ENCODE measurements around the gene MAGI3. TPM values are rescaled to one million over a fixed set of nuclear protein-coding genes. Genes with fewer than 3 reads are reported as not detected.

The MAGI3 gene
- total RNA-seq, 1 donor from 2014 or later: 4.1 TPM

- H3K4me1 Mint-ChIP-seq (ENCODE audit: low read depth): peaks cover 26% of the 10 kb centered on the region
- H3K27ac Mint-ChIP-seq: no peak overlapping the region
- intact Hi-C loops (cut with micrococcal nuclease): no loop called here
- H3K36me3 Mint-ChIP-seq (ENCODE audit: low read depth): no peaks in the 10 kb centered on the region
- H3K4me3 Mint-ChIP-seq (ENCODE audit: low read depth): peak overlapping the region; percentile 88
- peaks cover 3% of the 10 kb centered on the region for H3K9me3 Mint-ChIP-seq
- peaks cover 40% of the 10 kb centered on the region for H3K27me3 Mint-ChIP-seq (ENCODE audit: low read depth)
- no peak for DNase-seq (ENCODE audit: low spot score)
Observed at GRCh38 chr1:113389359-113389952, 859 bp upstream of the MAGI3 start.

GRCh38 chr1:113390871-113391648 is 745 bp downstream of the MAGI3 start:
- no peaks in the 10 kb centered on the region for H3K36me3 Mint-ChIP-seq (ENCODE audit: low read depth)
- DNase-seq (ENCODE audit: low spot score): peak; percentile 50
- H3K9me3 Mint-ChIP-seq: peaks cover 3% of the 10 kb centered on the region
- peak overlapping the region; percentile 78 for H3K4me3 Mint-ChIP-seq (ENCODE audit: low read depth)
- intact Hi-C loops (cut with micrococcal nuclease): loop anchor here (2.0 to 10.0 kb wide), 7 partner anchors 24 to 1194 kb away; partner anchors contain the start of genes BCAS2, CTTNBP2NL and PPM1J
- H3K27ac Mint-ChIP-seq: peak overlapping the region; percentile 28
- peaks cover 26% of the 10 kb centered on the region for H3K4me1 Mint-ChIP-seq (ENCODE audit: low read depth)
- H3K27me3 Mint-ChIP-seq (ENCODE audit: low read depth): peaks cover 45% of the 10 kb centered on the region

- intact Hi-C loops (cut with micrococcal nuclease): loop anchor here (2.0 to 10.0 kb wide), 7 partner anchors 23 to 1193 kb away; partner anchors contain the start of genes BCAS2, CTTNBP2NL and PPM1J
- Mint-ChIP-seq H3K4me3 (ENCODE audit: low read depth) (peak overlapping the region; percentile 78), H3K27ac (no peak overlapping the region), H3K36me3 (ENCODE audit: low read depth) (no peaks in the 10 kb centered on the region), H3K27me3 (ENCODE audit: low read depth) (peaks cover 49% of the 10 kb centered on the region), H3K9me3 (peaks cover 3% of the 10 kb centered on the region), H3K4me1 (ENCODE audit: low read depth) (peaks cover 26% of the 10 kb centered on the region)
- DNase-seq (ENCODE audit: low spot score): no peak
Observed at GRCh38 chr1:113391649-113392271, 1.4 kb downstream of the MAGI3 start.

- no peak for DNase-seq (ENCODE audit: low spot score)
- peaks cover 3% of the 10 kb centered on the region for H3K9me3 Mint-ChIP-seq
- H3K4me3 Mint-ChIP-seq (ENCODE audit: low read depth): no peak overlapping the region
- H3K27me3 Mint-ChIP-seq (ENCODE audit: low read depth): peaks cover 55% of the 10 kb centered on the region
- intact Hi-C loops (cut with micrococcal nuclease): loop anchor here (5.0 to 10.0 kb wide), 6 partner anchors 260 to 1192 kb away; partner anchors contain the start of genes BCAS2, CTTNBP2NL and PPM1J
- H3K36me3 Mint-ChIP-seq (ENCODE audit: low read depth): no peaks in the 10 kb centered on the region
- H3K27ac Mint-ChIP-seq: no peak overlapping the region
- H3K4me1 Mint-ChIP-seq (ENCODE audit: low read depth): peaks cover 26% of the 10 kb centered on the region
Observed at GRCh38 chr1:113392541-113393128, 2.3 kb downstream of the MAGI3 start.

- intact Hi-C loops (cut with micrococcal nuclease): loop anchor here (5.0 to 10.0 kb wide), 6 partner anchors 262 to 1191 kb away; partner anchors contain the start of genes BCAS2, CTTNBP2NL and PPM1J
- peaks cover 18% of the 10 kb centered on the region for H3K4me1 Mint-ChIP-seq (ENCODE audit: low read depth)
Observed at GRCh38 chr1:113394043-113394862, 3.9 kb downstream of the MAGI3 start.

DNA sequence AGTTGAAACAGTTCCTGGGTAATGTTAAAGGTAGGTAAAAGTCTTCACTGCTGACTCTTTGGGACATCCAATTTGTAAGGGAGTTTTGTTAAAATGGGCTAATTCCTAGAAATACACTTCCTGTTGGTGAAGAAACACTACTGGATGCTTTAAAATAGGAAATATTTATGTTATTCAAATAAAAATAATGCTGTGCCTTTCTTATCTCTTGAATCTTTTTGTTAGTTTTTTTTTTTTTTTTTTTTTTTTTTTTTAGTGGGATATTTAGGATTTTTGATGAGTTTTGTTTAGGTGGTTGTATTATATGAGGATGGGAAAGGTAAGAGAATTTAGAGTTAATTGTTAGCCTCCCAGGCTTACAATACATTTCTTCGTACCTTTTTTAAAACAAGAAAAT is 4.5 kb downstream of the MAGI3 start:
- Mint-ChIP-seq H3K4me3 (ENCODE audit: low read depth) (no peak overlapping the region), H3K27ac (no peak overlapping the region), H3K9me3 (no peaks in the 10 kb centered on the region), H3K36me3 (ENCODE audit: low read depth) (no peaks in the 10 kb centered on the region), H3K27me3 (ENCODE audit: low read depth) (peaks cover 59% of the 10 kb centered on the region), H3K4me1 (ENCODE audit: low read depth) (peaks cover 13% of the 10 kb centered on the region)
- DNase-seq (ENCODE audit: low spot score): no peak
- intact Hi-C loops (cut with micrococcal nuclease): loop anchor here (5.0 to 10.0 kb wide), 6 partner anchors 263 to 1190 kb away; partner anchors contain the start of genes BCAS2, CTTNBP2NL and PPM1J

More at GRCh38 chr1:113394043-113394862, 3.9 kb downstream of the MAGI3 start:
- no peaks in the 10 kb centered on the region for H3K9me3 Mint-ChIP-seq
- H3K4me3 Mint-ChIP-seq (ENCODE audit: low read depth): no peak overlapping the region
- H3K27ac Mint-ChIP-seq: no peak overlapping the region
- no peaks in the 10 kb centered on the region for H3K36me3 Mint-ChIP-seq (ENCODE audit: low read depth)
- no peak for DNase-seq (ENCODE audit: low spot score)
- peaks cover 59% of the 10 kb centered on the region for H3K27me3 Mint-ChIP-seq (ENCODE audit: low read depth)

DNA sequence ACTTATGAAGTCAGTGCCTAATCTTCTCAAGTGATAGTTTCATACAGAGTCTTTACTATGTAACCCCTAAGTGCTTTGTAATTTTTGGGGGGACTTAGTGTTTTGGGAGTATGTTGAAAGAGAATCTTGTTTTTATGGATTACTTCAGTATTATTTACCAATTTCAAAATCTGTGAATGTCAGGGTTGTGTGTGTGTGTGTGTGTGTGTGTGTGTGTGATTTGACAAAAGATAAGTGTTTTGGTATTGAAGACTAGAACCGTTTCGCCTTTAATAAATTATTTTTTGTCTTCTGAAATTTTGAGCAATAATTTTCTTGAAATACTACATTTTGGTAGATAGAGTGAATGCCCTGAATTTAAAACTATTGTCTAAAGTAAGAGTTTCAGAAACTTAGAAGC is 5.8 kb downstream of the MAGI3 start:
- DNase-seq (ENCODE audit: low spot score): no peak
- H3K27ac Mint-ChIP-seq: no peak overlapping the region
- H3K9me3 Mint-ChIP-seq: no peaks in the 10 kb centered on the region
- H3K36me3 Mint-ChIP-seq (ENCODE audit: low read depth): no peaks in the 10 kb centered on the region
- peaks cover 60% of the 10 kb centered on the region for H3K27me3 Mint-ChIP-seq (ENCODE audit: low read depth)
- peaks cover 13% of the 10 kb centered on the region for H3K4me1 Mint-ChIP-seq (ENCODE audit: low read depth)
- intact Hi-C loops (cut with micrococcal nuclease): loop anchor here (10.0 kb wide), 4 partner anchors 279 to 1189 kb away; partner anchors contain the start of genes BCAS2 and CTTNBP2NL
- no peak overlapping the region for H3K4me3 Mint-ChIP-seq (ENCODE audit: low read depth)

DNA sequence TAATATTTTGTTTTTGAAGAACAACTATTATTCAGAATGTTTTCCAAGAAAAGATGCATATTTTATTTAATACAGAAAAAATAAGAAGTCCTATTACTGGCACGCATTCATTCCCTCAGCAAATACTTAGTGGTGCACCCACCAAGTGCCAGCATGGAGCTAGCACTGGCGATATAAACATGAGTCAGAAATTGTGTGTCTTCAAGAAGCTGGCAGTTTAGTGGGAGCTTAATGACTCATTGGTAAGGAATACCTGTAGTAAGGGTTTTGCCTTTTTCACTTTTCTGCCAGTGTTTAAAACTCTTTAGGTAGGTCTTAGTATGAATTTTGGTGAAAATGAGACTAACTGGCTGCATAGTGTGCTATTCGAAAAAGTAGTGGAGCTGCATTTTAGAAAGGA is 6.3 kb downstream of the MAGI3 start:
- H3K36me3 Mint-ChIP-seq (ENCODE audit: low read depth): no peaks in the 10 kb centered on the region
- no peaks in the 10 kb centered on the region for H3K9me3 Mint-ChIP-seq
- H3K27me3 Mint-ChIP-seq (ENCODE audit: low read depth): peaks cover 56% of the 10 kb centered on the region
- peaks cover 10% of the 10 kb centered on the region for H3K4me1 Mint-ChIP-seq (ENCODE audit: low read depth)
- no peak for DNase-seq (ENCODE audit: low spot score)
- intact Hi-C loops (cut with micrococcal nuclease): loop anchor here (10.0 kb wide), 4 partner anchors 278 to 1188 kb away; partner anchors contain the start of genes BCAS2 and CTTNBP2NL
- no peak overlapping the region for H3K4me3 Mint-ChIP-seq (ENCODE audit: low read depth)
- no peak overlapping the region for H3K27ac Mint-ChIP-seq

DNA sequence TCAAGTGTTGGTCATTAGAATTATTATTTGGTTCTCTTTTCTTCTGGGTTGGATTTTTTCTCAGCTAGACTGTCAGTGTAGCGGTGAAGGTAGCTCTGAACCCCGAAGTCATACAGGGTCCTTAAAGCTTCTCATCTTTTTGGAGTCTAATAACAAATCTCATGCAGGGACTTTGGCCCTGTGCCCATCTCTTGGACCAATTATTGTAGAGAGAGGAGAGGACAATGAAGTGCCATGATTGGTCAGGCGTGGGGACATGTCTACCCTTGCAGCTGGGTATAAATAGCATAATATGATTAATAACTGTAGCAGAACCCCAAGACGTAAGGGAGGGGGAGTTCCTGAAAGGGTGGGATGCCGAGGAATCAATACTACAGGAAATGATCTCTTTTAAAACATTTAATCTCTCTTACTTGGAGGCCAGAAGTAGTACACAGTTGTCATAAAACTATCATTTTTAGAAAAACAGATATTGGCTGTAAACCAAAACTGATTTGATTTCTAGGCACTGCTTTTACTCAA is 8.8 kb downstream of the MAGI3 start:
- Mint-ChIP-seq H3K9me3 (no peaks in the 10 kb centered on the region), H3K27me3 (ENCODE audit: low read depth) (peaks cover 44% of the 10 kb centered on the region), H3K27ac (no peak overlapping the region), H3K4me3 (ENCODE audit: low read depth) (no peak overlapping the region), H3K4me1 (ENCODE audit: low read depth) (no peaks in the 10 kb centered on the region), H3K36me3 (ENCODE audit: low read depth) (no peaks in the 10 kb centered on the region)
- DNase-seq (ENCODE audit: low spot score): no peak
- intact Hi-C loops (cut with micrococcal nuclease): loop anchor here (10.0 kb wide), 4 partner anchors 276 to 1186 kb away; partner anchors contain the start of genes BCAS2 and CTTNBP2NL

DNA sequence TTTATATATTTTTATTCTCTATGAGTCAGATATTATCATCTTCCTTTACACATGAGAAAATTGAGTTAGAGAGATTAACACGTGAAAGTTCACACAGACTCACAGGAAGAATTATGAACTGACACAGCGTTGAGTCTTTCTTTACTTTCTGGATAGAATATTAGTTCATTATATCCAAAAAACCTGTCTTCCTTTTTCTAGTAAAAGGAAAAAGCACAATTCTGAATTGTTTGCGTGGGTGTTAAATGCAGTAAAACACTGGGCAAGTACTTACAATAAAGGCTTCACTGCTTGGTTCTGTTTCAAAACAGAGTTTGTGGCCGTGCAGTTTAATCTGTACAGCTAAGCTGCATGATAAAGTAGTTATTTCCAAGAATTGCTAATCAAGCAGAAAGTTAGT is 10.8 kb downstream of the MAGI3 start:
- Mint-ChIP-seq H3K4me3 (ENCODE audit: low read depth) (no peak overlapping the region), H3K9me3 (no peaks in the 10 kb centered on the region), H3K27me3 (ENCODE audit: low read depth) (peaks cover 34% of the 10 kb centered on the region), H3K4me1 (ENCODE audit: low read depth) (no peaks in the 10 kb centered on the region), H3K27ac (no peak overlapping the region), H3K36me3 (ENCODE audit: low read depth) (no peaks in the 10 kb centered on the region)
- DNase-seq (ENCODE audit: low spot score): no peak
- intact Hi-C loops (cut with micrococcal nuclease): no loop called here

DNA sequence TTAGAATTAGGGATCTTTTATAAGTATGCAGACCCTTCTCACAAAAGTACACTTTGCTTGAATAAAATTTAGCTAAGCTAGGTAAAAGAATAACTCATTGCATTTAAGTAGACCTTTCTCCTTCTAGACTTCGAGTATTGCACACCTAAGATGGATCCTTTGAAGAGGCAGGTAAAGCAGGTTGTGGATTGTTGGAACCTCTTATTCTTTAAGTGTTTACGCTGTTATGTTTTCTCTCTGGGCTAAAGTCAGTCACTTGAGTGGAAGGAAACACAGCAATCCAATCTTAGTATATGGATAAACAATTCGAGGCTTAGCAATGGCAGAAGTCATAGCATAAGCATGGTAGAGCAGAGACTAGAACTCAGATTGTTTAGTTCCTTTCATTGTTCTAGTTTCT is 11.4 kb downstream of the MAGI3 start:
- no peak overlapping the region for H3K4me3 Mint-ChIP-seq (ENCODE audit: low read depth)
- no peaks in the 10 kb centered on the region for H3K4me1 Mint-ChIP-seq (ENCODE audit: low read depth)
- DNase-seq (ENCODE audit: low spot score): no peak
- no peak overlapping the region for H3K27ac Mint-ChIP-seq
- no peaks in the 10 kb centered on the region for H3K9me3 Mint-ChIP-seq
- intact Hi-C loops (cut with micrococcal nuclease): no loop called here
- no peaks in the 10 kb centered on the region for H3K36me3 Mint-ChIP-seq (ENCODE audit: low read depth)
- peaks cover 29% of the 10 kb centered on the region for H3K27me3 Mint-ChIP-seq (ENCODE audit: low read depth)

Measured in activated T-helper 2 cell treated with anti-CD3 and anti-CD28 coated beads, Interferon-gamma antibody, Interleukin-2, Interleukin-4, amounts not matched to agents 10 μg/mL and 5 μg/mL and 100 μg/mL, durations not matched to agents 14 hours and 24 hours and 36 hours (primary cell).